ENCODE results near the gene PDE8B. TPM values are rescaled to one million over a fixed set of nuclear protein-coding genes. Genes with fewer than 3 reads are reported as not detected.

Gene PDE8B
- total RNA-seq, 1 donor, result 6.0 TPM

DNA sequence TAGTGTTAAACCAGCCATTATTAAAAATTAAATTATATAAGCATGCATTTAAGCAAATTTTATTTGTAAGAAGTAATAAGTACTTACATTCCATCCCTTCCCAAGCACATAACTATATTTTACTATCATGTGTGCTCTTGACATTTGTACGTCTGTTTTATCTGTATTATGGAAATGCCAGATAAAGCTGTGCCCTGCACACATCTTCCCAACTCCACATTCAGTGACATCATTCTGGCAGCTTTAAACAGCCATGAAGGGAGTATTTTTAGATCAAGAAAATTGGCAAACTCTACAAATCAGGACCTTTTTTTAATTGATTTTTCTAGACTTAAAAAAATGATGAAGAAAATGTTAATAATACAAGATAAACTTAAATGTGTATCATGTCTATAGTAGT is 150.5 kb downstream of the PDE8B start:
- DNase-seq (ENCODE audit: low read depth), result no peak
- TF ChIP-seq, protein P1, sequence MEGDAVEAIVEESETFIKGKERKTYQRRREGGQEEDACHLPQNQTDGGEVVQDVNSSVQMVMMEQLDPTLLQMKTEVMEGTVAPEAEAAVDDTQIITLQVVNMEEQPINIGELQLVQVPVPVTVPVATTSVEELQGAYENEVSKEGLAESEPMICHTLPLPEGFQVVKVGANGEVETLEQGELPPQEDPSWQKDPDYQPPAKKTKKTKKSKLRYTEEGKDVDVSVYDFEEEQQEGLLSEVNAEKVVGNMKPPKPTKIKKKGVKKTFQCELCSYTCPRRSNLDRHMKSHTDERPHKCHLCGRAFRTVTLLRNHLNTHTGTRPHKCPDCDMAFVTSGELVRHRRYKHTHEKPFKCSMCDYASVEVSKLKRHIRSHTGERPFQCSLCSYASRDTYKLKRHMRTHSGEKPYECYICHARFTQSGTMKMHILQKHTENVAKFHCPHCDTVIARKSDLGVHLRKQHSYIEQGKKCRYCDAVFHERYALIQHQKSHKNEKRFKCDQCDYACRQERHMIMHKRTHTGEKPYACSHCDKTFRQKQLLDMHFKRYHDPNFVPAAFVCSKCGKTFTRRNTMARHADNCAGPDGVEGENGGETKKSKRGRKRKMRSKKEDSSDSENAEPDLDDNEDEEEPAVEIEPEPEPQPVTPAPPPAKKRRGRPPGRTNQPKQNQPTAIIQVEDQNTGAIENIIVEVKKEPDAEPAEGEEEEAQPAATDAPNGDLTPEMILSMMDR (IDR thresholded peaks at IDR 0.05; ENCODE audit: insufficient read depth, low read depth, low read length), result no peak
- no peak overlapping the region for H3K4me3 ChIP-seq (ENCODE audit: low read depth, low read length)

GRCh38 chr5:77366717-77367500 is 156.4 kb downstream of the PDE8B start:
- DNase-seq (ENCODE audit: low read depth), result no peak
- TF ChIP-seq, protein P1 (IDR thresholded peaks at IDR 0.05; ENCODE audit: insufficient read depth, low read depth, low read length), result no peak
- no peak overlapping the region for H3K4me3 ChIP-seq (ENCODE audit: low read depth, low read length)

- H3K4me3 ChIP-seq (ENCODE audit: low read depth, low read length), result no peak overlapping the region
- TF ChIP-seq, protein P1 (IDR thresholded peaks at IDR 0.05; ENCODE audit: insufficient read depth, low read depth, low read length), result no peak
- no peak for DNase-seq (ENCODE audit: low read depth)
Observed at GRCh38 chr5:77367741-77368140, 157.3 kb downstream of the PDE8B start.

DNA sequence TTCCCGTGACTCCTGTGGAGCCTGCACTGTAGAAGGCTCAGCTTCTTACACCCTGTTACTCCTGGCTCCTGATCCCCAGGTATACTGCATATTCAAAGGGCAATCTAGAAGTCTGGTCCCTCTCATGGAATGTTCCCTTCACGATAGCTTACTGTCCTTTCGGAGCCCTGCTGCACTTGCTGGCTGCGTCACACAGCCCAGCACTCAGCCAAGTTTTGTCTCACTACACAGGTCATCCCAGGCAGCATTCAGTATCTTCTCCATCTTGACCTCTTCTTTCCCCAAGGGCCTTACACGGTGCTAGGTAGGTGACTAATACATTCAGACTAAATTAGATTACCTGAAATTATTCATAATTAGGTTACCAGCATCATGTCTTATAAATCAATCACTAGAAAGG is 157.9 kb downstream of the PDE8B start:
- TF ChIP-seq, protein P1 (IDR thresholded peaks at IDR 0.05; ENCODE audit: insufficient read depth, low read depth, low read length), result no peak
- H3K4me3 ChIP-seq (ENCODE audit: low read depth, low read length), result no peak overlapping the region
- DNase-seq (ENCODE audit: low read depth), result no peak

DNA sequence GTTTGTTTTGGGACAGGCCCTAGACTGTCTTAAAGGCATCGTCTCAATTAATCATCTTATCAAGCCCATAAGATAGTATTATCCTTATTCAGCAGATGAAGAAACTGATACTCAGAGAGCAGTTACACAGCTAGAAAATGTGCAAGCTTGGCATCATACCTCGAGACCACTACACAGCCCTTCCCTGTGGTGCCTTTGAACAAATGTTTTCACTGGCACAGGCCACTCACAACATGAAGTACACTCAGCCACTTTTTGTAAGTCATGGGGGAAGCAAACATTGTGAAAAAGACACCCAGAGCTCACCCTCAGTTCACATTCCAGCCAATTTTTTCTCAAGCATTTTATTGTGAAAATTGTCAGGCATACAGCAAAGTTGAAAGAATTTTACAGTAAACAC is 159.1 kb downstream of the PDE8B start:
- TF ChIP-seq, protein P1 (IDR thresholded peaks at IDR 0.05; ENCODE audit: insufficient read depth, low read depth, low read length), result no peak
- DNase-seq (ENCODE audit: low read depth), result no peak

DNA sequence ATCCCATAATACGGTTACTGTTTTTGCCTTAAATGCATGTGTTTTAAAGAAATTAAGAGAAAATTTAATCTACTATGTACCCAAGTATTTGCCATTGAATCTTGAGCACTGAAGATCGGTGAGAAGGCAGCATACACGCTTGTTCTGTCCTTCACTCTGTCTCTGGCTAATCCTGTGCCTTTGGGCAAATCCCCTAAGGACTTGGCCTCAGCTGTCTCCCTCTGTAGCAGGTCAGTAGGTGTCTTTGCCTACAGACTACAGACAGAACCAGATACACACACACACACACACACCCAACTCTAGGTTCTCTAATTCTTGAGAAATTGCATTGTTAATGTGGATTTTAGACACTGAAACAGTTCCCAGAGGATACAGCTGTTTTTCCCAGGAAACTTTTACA is 164.2 kb downstream of the PDE8B start:
- TF ChIP-seq, protein P1 (IDR thresholded peaks at IDR 0.05; ENCODE audit: insufficient read depth, low read depth, low read length), result no peak
- DNase-seq (ENCODE audit: low read depth), result no peak
- H3K4me3 ChIP-seq (ENCODE audit: low read depth, low read length), result no peak overlapping the region

More for the DNA sequence above, 159.1 kb downstream of the PDE8B start:
- H3K4me3 ChIP-seq (ENCODE audit: low read depth, low read length), result no peak overlapping the region
